ENCODE measurements around the gene TRMT2A.
"Not testable (repeated sequence)": the region's sequence is repeated elsewhere in the genome, so short reads cannot be mapped to it uniquely, and the experiment has no call there.

The TRMT2A gene

DNA sequence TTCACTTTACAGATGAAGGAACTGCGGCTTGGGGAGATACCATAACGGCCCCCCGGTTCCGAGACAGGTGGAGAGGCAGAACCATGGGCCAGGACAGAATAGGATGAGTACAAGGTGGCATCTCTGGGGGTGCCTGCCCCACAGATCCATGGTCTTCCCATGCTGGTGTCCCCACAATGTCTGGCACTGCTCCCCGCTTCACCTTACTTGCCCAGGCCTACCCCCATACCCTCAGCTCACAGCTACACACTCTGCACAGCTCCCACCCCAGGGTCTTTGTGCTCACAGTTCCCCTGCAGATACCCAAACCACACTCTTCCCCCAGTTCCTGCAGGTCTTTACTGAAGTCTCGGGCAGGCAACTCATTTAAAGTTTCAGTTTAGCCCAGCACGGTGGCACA lies 48.4 kb downstream of the TRMT2A start:
- no peaks in the 10 kb centered on the region for H3K27me3 Mint-ChIP-seq (ENCODE audit: low read depth)
- TF ChIP-seq, protein P1, sequence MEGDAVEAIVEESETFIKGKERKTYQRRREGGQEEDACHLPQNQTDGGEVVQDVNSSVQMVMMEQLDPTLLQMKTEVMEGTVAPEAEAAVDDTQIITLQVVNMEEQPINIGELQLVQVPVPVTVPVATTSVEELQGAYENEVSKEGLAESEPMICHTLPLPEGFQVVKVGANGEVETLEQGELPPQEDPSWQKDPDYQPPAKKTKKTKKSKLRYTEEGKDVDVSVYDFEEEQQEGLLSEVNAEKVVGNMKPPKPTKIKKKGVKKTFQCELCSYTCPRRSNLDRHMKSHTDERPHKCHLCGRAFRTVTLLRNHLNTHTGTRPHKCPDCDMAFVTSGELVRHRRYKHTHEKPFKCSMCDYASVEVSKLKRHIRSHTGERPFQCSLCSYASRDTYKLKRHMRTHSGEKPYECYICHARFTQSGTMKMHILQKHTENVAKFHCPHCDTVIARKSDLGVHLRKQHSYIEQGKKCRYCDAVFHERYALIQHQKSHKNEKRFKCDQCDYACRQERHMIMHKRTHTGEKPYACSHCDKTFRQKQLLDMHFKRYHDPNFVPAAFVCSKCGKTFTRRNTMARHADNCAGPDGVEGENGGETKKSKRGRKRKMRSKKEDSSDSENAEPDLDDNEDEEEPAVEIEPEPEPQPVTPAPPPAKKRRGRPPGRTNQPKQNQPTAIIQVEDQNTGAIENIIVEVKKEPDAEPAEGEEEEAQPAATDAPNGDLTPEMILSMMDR (IDR thresholded peaks at IDR 0.05; ENCODE audit: unreplicated experiment in 3 of 3): no peak
- no peaks in the 10 kb centered on the region for H3K4me1 Mint-ChIP-seq
- no peaks in the 10 kb centered on the region for H3K36me3 Mint-ChIP-seq (ENCODE audit: low read depth)
- no peak overlapping the region for H3K27ac Mint-ChIP-seq
- no peaks in the 10 kb centered on the region for H3K9me3 Mint-ChIP-seq
- H3K4me3 Mint-ChIP-seq: no peak overlapping the region

DNA sequence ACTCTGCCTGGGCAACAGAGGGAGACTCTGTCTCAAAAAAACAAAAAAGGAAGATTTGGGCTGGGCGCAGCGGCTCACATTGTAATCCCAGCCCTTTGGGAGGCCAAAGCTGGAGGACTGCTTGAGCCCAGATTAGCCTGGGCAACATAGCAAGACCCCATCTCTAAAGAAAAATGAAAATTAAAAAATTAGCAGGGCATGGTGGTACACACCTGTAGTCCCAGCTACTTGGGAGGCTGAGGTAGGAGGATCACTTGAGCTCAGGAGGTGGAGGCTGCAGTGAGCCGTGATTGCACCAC lies 49.7 kb downstream of the TRMT2A start:
- not testable (repeated sequence) for H3K27me3 Mint-ChIP-seq (ENCODE audit: low read depth); H3K27ac Mint-ChIP-seq; H3K36me3 Mint-ChIP-seq (ENCODE audit: low read depth); H3K4me3 Mint-ChIP-seq; H3K9me3 Mint-ChIP-seq; H3K4me1 Mint-ChIP-seq

DNA sequence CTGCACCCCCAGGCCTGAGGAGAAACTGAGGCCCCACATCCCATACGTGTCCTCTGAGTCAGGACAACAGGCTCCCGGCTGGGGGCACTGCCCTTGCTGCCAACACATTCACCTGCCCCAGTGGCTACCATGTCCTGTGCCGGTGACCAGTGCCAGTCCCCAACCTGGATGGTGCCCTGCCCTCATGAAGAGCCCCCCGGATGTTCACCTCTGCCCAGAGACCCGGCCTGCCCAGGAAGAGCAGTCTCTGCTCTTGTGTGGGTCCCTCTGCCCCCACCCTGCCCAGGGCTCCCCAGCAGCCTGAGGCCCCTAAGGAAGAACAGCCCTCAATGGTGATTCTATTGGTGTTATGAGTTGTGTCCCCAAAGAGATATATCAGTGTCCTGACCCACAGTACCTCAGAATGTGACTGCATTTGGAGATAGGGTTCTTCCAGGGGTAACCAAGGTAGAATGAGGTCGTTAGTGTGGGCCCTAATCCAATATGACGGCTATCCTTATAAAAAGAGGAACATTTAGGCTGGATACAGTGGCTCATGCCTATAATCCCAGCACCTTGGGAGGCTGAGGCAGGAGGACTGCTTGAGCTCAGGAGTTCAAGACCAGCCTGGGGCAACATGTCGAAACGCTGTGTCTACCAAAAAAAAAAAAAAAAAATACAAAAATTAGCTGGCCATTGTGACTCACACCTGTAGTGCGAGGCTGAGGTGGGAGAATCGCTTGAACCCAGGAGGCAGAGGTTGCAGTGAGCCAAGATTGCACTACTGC lies 50.2 kb downstream of the TRMT2A start:
- no peaks in the 10 kb centered on the region for H3K4me1 Mint-ChIP-seq
- no peaks in the 10 kb centered on the region for H3K9me3 Mint-ChIP-seq
- TF ChIP-seq, protein P1 (IDR thresholded peaks at IDR 0.05; ENCODE audit: unreplicated experiment in 3 of 3): no peak
- no peaks in the 10 kb centered on the region for H3K36me3 Mint-ChIP-seq (ENCODE audit: low read depth)
- H3K4me3 Mint-ChIP-seq: no peak overlapping the region
- no peaks in the 10 kb centered on the region for H3K27me3 Mint-ChIP-seq (ENCODE audit: low read depth)
- H3K27ac Mint-ChIP-seq: no peak overlapping the region

DNA sequence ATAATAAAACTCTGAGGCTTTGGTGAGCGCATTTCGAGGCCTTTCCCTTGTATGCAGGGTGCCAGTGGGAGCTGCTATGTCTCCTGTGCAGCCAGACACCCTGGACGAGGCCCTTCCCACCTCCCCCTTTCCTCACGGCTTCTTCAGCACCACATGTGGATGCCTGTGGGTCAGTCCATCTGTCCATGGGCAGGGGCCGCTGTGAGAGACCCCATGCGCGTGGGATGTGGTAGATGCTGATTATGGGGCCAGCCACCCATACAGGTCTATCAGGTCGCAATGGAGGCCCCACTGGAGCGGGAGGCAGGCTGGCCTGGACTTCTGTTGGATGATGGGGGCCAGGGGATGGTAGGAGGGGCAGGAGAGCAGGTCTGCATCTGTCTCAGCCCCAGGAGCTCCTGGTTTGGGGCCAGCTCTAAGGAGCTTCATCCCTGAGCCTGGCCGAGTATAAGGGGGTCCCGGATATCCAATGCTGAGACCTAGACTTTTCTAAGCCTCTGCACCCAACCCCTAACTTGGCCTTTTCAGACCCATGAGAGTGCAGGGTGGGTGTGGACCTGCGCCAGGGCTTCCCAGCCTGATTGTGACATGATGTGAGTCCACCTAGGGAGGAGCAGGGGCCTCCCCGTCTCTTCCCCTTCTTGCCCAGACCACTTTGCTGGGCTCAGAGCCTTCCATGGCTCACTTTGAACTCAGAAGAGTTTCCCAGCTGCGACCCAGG lies 51.0 kb downstream of the TRMT2A start:
- H3K9me3 Mint-ChIP-seq: no peaks in the 10 kb centered on the region
- no peaks in the 10 kb centered on the region for H3K27me3 Mint-ChIP-seq (ENCODE audit: low read depth)
- H3K4me3 Mint-ChIP-seq: no peak overlapping the region
- H3K4me1 Mint-ChIP-seq: no peaks in the 10 kb centered on the region
- no peaks in the 10 kb centered on the region for H3K36me3 Mint-ChIP-seq (ENCODE audit: low read depth)
- TF ChIP-seq, protein P1 (IDR thresholded peaks at IDR 0.05; ENCODE audit: unreplicated experiment in 3 of 3): no peak
- H3K27ac Mint-ChIP-seq: no peak overlapping the region

DNA sequence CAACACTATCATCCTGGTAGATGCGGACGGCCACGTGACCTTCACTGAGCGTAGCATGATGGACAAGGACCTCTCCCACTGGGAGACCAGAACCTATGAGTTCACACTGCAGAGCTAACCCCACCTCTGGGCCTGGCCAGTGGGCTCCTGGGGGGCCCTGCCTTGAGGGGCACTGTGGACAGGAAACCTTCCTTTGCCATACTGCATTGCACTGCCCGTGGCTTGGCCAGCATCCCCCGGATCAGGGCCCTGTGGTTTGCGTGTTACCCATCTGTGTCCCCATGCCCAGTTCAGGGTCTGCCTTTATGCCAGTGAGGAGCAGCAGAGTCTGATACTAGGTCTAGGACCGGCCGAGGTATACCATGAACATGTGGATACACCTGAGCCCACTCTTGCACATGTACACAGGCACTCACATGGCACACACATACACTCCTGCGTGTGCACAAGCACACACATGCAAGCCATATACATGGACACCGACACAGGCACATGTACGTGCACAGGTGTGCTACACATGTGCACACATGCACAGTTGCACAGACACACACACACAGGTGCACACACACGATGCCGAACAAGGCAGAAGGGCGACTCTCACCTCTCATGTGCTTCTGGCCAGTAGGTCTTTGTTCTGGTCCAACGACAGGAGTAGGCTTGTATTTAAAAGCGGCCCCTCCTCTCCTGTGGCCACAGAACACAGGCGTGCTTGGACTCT lies 52.3 kb downstream of the TRMT2A start:
- Mint-ChIP-seq H3K9me3 (no peaks in the 10 kb centered on the region), H3K4me1 (no peaks in the 10 kb centered on the region), H3K27ac (no peak overlapping the region), H3K27me3 (ENCODE audit: low read depth) (no peaks in the 10 kb centered on the region), H3K4me3 (no peak overlapping the region), H3K36me3 (ENCODE audit: low read depth) (no peaks in the 10 kb centered on the region)
- TF ChIP-seq, protein P1 (IDR thresholded peaks at IDR 0.05; ENCODE audit: unreplicated experiment in 3 of 3): no peak

DNA sequence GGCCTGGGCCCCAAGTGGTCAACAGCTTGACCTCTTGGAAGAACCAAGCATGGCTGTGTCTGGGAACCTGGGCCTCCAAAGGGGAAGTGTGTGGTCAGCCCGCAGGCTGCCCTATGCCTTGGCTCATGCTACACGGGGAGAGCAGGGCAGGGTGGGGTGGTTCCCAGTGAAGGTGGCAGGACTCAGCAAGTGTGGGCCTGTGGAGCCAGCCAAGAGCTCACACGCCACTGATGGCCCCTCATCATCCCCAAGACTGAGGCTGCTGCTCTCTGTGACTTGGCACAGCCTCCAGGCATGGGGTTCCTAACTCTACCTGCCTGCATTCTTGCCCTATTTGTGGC lies 52.9 kb downstream of the TRMT2A start:
- H3K4me1 Mint-ChIP-seq: peaks cover 4% of the 10 kb centered on the region
- no peaks in the 10 kb centered on the region for H3K27me3 Mint-ChIP-seq (ENCODE audit: low read depth)
- TF ChIP-seq, protein P1 (IDR thresholded peaks at IDR 0.05; ENCODE audit: unreplicated experiment in 3 of 3): no peak
- H3K36me3 Mint-ChIP-seq (ENCODE audit: low read depth): no peaks in the 10 kb centered on the region
- H3K9me3 Mint-ChIP-seq: no peaks in the 10 kb centered on the region
- H3K27ac Mint-ChIP-seq: no peak overlapping the region
- no peak overlapping the region for H3K4me3 Mint-ChIP-seq

All from nephron (organoid).